Gastroesophageal sphincter (tissue), 4 donors: Measurements from ENCODE around the gene PRRT3. TPM values are rescaled to one million over a fixed set of nuclear protein-coding genes. Genes with fewer than 3 reads are reported as not detected.

Experiments used
- ATAC-seq: fragments of 150-250 bp; one replicate; pipeline ENCODE4 v1.9.1; 2016; ENCODE audit warnings: mild to moderate bottlenecking, moderate library complexity
- H3K27ac ChIP-seq, 4 donors: fragments of 200-600 bp; sonication (generic) in 3 of 4; 1 replicate in 3 of 4; 2 replicates in 1 of 4; pipeline ENCODE4 v1.5.1; 2016 to 2019
- H3K27me3 ChIP-seq: fragments of 200-600 bp; sonication (generic); one replicate; pipeline ENCODE4 v1.5.1; 2019
- H3K36me3 ChIP-seq, 2 donors: fragments of 200-600 bp; sonication (generic); one replicate each; pipeline ENCODE4 v1.5.1; 2019; ENCODE audit warnings: control low read depth in 1 of 2
- H3K4me1 ChIP-seq, 3 donors: fragments of 200-600 bp; sonication (generic); 1 replicate in 2 of 3; 2 replicates in 1 of 3; pipeline ENCODE4 v1.5.1; 2016 to 2019; ENCODE audit warnings: control low read depth in 2 of 3
- H3K4me3 ChIP-seq, 2 donors: fragments of 200-600 bp; sonication (generic); one replicate each; pipeline ENCODE4 v1.5.1; 2019; ENCODE audit warnings: mild to moderate bottlenecking in 1 of 2, moderate library complexity in 1 of 2
- H3K9me3 ChIP-seq, 3 donors: fragments of 200-600 bp; sonication (generic); one replicate each; pipeline ENCODE4 v1.5.1; 2017 to 2019; ENCODE audit warnings: control low read depth in 2 of 3
- EP300 ChIP-seq: sonication (generic); formaldehyde crosslinking; IDR thresholded peaks from one replicate; pipeline ENCODE4 v1.6.1; 2017; ENCODE audit warnings: antibody characterized with exemption, mild to moderate bottlenecking
- POLR2A ChIP-seq, 2 donors: fragments of 450-650 bp; IDR thresholded peaks; one replicate each; pipeline ENCODE4 v1.6.1; 2017; ENCODE audit warnings: antibody characterized with exemption in 2 of 2, mild to moderate bottlenecking in 2 of 2, moderate library complexity in 1 of 2
- POLR2AphosphoS5 ChIP-seq: sonication (generic); formaldehyde crosslinking; IDR thresholded peaks from one replicate; pipeline ENCODE4 v1.6.1; 2017; ENCODE audit warnings: antibody characterized with exemption
- WGBS, 2 donors: methylation state at CpG; one replicate each; pipeline ENCODE4 v1.1.5; 2018; ENCODE audit warnings: low coverage in 1 of 2; 5-methylcytosine and 5-hydroxymethylcytosine counted together
- total RNA-seq, 4 donors: library from RNA; depleted of rRNA; stranded (reverse); fragments of >200 nt; gene quantifications; one replicate each; pipeline ENCODE4 v1.1.0, GENCODE V29; 2016
- TF ChIP-seq, protein P1 (sequence below), 4 experiments: fragments of 200-600 bp in 2 of 4; fragments of 450-650 bp in 2 of 4; sonication (generic) in 1 of 4; IDR thresholded peaks; one replicate each; pipeline ENCODE4 v1.5.1; 2017 to 2019; ENCODE audit warnings: antibody characterized with exemption in 4 of 4, mild to moderate bottlenecking in 2 of 4, moderate library complexity in 2 of 4

PRRT3 gene
- total RNA-seq, 4 donors from 2014 or later = 1.3 to 3.6 (median 2.7) TPM

DNA sequence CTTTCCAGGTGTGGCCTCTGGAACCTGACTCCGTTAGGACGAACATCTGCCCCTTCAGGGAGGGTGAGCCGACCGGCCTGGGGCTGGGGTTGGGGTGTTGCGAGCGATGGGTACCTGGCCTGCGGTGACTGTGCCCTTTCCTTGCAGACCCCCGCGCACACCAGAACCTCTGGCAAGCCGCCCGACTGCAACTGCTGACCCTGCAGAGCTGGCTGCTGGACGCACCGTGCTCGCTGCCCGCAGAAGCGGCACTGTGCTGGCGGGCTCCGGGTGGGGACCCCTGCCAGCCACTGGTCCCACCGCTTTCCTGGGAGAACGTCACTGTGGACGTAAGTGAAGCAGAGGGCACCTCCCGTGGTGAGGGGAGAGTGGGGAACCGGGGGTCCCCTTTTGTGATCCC, 24.1 kb downstream of the PRRT3 start:
- Histone ChIP-seq H3K4me1 (peaks cover 0 to 14% (median 6%) of the 10 kb centered on the region in 3 donors), H3K9me3 (no peaks in the 10 kb centered on the region), H3K27me3 (no peaks in the 10 kb centered on the region), H3K27ac (no peak overlapping the region), H3K36me3 (peaks cover 0 to 78% of the 10 kb centered on the region in 2 donors), H3K4me3 (no peak overlapping the region)
- TF ChIP-seq, protein P1, sequence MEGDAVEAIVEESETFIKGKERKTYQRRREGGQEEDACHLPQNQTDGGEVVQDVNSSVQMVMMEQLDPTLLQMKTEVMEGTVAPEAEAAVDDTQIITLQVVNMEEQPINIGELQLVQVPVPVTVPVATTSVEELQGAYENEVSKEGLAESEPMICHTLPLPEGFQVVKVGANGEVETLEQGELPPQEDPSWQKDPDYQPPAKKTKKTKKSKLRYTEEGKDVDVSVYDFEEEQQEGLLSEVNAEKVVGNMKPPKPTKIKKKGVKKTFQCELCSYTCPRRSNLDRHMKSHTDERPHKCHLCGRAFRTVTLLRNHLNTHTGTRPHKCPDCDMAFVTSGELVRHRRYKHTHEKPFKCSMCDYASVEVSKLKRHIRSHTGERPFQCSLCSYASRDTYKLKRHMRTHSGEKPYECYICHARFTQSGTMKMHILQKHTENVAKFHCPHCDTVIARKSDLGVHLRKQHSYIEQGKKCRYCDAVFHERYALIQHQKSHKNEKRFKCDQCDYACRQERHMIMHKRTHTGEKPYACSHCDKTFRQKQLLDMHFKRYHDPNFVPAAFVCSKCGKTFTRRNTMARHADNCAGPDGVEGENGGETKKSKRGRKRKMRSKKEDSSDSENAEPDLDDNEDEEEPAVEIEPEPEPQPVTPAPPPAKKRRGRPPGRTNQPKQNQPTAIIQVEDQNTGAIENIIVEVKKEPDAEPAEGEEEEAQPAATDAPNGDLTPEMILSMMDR (IDR thresholded peaks at IDR 0.05) = no peak
- TF ChIP-seq EP300 (no peak), POLR2A (IDR thresholded peaks at IDR 0.05) (no peak)
- ATAC-seq = no peak
- no CpG with 5 or more reads among the region's 23 CpGs for WGBS, 2 donors

DNA sequence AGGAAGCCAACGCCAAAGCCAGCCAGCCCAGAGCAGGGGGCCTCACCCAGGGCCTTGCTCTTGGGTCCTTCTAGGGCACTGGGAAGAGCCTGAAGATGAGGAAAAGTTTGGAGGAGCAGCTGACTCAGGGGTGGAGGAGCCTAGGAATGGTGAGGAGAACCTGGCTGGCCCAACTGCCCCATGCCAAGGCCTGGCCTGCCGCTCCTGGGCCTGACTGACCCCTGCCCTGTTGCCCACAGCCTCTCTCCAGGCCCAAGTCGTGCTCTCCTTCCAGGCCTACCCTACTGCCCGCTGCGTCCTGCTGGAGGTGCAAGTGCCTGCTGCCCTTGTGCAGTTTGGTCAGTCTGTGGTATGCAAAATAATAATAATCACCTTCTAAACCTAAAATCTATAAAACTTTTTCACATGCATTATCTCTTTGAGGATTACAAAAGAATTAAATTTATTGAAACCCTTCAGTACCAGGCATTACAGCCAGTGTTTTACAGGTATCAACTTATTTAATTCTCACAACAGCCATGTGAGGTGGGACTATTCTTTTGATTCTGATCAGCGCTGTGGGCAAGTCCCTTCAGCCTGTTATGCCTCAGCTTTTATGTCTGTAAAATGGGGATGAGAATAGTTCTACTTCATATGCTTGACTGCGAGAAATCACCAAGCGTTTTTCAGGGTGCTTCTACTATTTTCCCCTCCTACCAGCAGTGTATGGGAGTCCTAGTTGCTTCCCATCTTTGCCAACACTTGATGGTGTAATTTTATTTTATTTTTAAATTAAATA, 33.8 kb downstream of the PRRT3 start:
- Histone ChIP-seq H3K27ac (peak overlapping the region in 3 of 4 donors; percentile 89 to 96 (median 94)), H3K36me3 (peaks cover 0 to 31% of the 10 kb centered on the region in 2 donors), H3K4me1 (peaks cover 0 to 55% (median 20%) of the 10 kb centered on the region in 3 donors), H3K9me3 (no peaks in the 10 kb centered on the region), H3K4me3 (no peak overlapping the region), H3K27me3 (no peaks in the 10 kb centered on the region)
- WGBS, 2 donors = 90 to 92% methylated on average over 3 to 7 of the region's 8 CpGs
- ATAC-seq = no peak
- TF ChIP-seq EP300 = no peak

DNA sequence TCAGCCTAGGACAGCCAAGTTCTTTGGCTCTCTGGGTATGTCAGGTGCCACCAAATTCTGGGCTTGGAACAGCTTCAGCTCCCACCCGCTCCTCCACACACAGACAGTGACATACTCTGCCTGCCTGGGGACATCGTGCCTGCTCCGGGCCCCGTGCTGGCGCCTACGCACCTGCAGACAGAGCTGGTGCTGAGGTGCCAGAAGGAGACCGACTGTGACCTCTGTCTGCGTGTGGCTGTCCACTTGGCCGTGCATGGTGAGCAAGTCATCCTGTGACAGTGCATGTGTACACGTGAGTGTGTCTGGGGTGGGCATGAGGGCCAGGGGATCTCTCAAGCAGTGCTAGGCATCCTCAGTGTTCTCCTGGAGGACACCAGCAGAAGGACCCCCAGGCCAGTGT, 34.4 kb downstream of the PRRT3 start:
- 80% methylated on average over 2 of the region's 10 CpGs; no CpG with 5 or more reads in 1 of the 2 donors for WGBS, 2 donors
- peak overlapping the region in 3 of 4 donors; percentile 89 to 96 (median 94) for H3K27ac ChIP-seq
- H3K9me3 ChIP-seq = no peaks in the 10 kb centered on the region
- H3K4me1 ChIP-seq = peaks cover 0 to 57% (median 20%) of the 10 kb centered on the region in 3 donors
- peaks cover 0 to 27% of the 10 kb centered on the region in 2 donors for H3K36me3 ChIP-seq
- peak overlapping the region in 1 of 2 donors; percentile 65 for H3K4me3 ChIP-seq
- TF ChIP-seq EP300 = no peak
- TF ChIP-seq POLR2AphosphoS5 = no peak
- TF ChIP-seq POLR2A (IDR thresholded peaks at IDR 0.05) = no peak
- TF ChIP-seq, protein P1 (IDR thresholded peaks at IDR 0.05) = no peak
- no peaks in the 10 kb centered on the region for H3K27me3 ChIP-seq
- ATAC-seq = no peak

DNA sequence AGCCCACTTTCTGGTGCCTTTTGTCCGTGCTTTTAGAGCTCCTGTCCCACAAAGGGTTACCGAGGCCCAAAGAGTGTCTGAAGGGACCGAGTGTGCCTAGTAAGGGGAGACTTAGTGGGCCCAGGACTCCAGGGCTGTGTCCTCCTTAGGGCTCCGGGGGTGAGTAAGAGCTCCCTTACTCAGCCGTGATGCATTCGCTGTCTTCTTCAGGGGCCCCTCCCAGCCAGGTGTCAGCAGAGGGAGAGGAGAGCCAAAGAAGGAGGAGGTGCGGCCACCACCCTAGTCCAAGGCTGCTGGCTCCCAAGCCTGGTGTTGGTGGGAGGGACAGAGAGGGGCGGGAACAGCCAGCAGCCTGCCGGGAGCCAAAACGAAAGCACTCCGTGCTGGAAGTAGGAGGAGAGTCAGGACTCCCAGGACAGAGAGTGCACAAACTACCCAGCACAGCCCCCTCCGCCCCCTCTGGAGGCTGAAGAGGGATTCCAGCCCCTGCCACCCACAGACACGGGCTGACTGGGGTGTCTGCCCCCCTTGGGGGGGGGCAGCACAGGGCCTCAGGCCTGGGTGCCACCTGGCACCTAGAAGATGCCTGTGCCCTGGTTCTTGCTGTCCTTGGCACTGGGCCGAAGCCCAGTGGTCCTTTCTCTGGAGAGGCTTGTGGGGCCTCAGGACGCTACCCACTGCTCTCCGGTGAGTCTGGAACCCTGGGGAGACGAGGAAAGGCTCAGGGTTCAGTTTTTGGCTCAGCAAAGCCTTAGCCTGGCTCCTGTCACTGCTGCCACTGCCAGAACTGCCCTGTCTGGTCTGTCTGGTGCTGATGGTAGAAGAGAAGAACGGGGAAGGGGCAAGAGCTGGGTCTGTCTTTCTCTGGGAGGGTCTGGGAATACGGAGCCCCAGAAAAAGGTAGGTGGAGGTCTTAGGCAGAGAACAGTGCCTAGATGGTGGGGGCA, 35.2 kb downstream of the PRRT3 start, which contains the start of gene IL17RC:
TSS of gene IL17RC (plus strand) at position 365 of the 947 bp plus-strand sequence. CDS start at position 583, 218 bp downstream.
- Histone ChIP-seq H3K36me3 (peaks cover 0 to 26% of the 10 kb centered on the region in 2 donors), H3K27me3 (no peaks in the 10 kb centered on the region), H3K4me3 (peak within 1 kb of the TSS; percentile 49 to 65), H3K9me3 (no peaks in the 10 kb centered on the region), H3K27ac (peak within 1 kb of the TSS; percentile 81 to 96 (median 92)), H3K4me1 (peaks cover 0 to 57% (median 20%) of the 10 kb centered on the region in 3 donors)
- TF ChIP-seq POLR2AphosphoS5 = peak; percentile 73
- peak in 1 of 2 donors; percentile 42 for TF ChIP-seq POLR2A (IDR thresholded peaks at IDR 0.05)
- no peak for TF ChIP-seq EP300
- TF ChIP-seq, protein P1 (IDR thresholded peaks at IDR 0.05) = peak in 1 of 4 experiments; percentile 24
- peak; percentile 90 for ATAC-seq
- WGBS, 2 donors = 0 to 40% methylated on average over 1 to 6 of the region's 19 CpGs

DNA sequence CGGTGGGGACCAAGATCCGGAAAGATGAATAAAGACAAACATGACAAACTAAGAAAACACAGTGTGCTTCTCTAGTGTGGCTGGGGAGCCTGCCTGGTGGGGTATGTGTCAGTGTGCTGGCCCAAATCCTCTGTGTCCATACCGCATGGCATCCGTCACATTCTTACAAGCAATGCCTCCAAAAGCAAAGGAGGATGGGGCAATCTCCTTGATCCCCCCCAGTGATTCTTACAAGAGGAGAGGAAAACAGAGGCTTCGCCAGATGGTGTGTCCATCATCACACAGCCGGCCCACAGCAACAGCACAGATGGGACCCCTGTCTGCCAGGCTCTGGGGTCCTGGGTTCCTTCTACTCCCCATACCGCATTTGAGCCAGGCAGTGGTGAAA, 35.9 kb downstream of the PRRT3 start:
- H3K9me3 ChIP-seq = no peaks in the 10 kb centered on the region
- ATAC-seq = peak; percentile 26
- WGBS, 2 donors = 11 to 47% methylated on average over 3 to 4 of the region's 7 CpGs
- TF ChIP-seq EP300 (no peak), POLR2AphosphoS5 (no peak), POLR2A (IDR thresholded peaks at IDR 0.05) (no peak)
- TF ChIP-seq, protein P1 (IDR thresholded peaks at IDR 0.05) = no peak
- peaks cover 0 to 22% of the 10 kb centered on the region in 2 donors for H3K36me3 ChIP-seq
- H3K27ac ChIP-seq = peak overlapping the region; percentile 81 to 96 (median 92)
- peak overlapping the region; percentile 49 to 65 for H3K4me3 ChIP-seq
- peaks cover 0 to 57% (median 20%) of the 10 kb centered on the region in 3 donors for H3K4me1 ChIP-seq
- H3K27me3 ChIP-seq = no peaks in the 10 kb centered on the region
